Lower leg skin (tissue), 3 donors: ENCODE data around the gene ATP8A2.

ENCODE experiments used
- CTCF ChIP-seq, 3 donors: fragments of 450-650 bp; IDR thresholded peaks; one replicate each; pipeline ENCODE4 v1.5.1; 2016; ENCODE audit warnings: antibody characterized with exemption in 3 of 3, mild to moderate bottlenecking in 3 of 3, moderate library complexity in 2 of 3
- POLR2A ChIP-seq, 2 donors: fragments of 450-650 bp; IDR thresholded peaks; one replicate each; pipeline ENCODE4 v1.6.1; 2016 to 2017; ENCODE audit warnings: antibody characterized with exemption in 2 of 2, mild to moderate bottlenecking in 1 of 2, moderate library complexity in 1 of 2

GRCh38 chr13:25686831-25687470 lies 315.2 kb downstream of the ATP8A2 start:
- TF ChIP-seq CTCF (IDR thresholded peaks at IDR 0.05), result no peak
- TF ChIP-seq POLR2A (IDR thresholded peaks at IDR 0.05), result no peak
